ENCODE results near the gene HIPK4.
"Not testable (repeated sequence)": the region's sequence is repeated elsewhere in the genome, so short reads cannot be mapped to it uniquely, and the experiment has no call there.

HIPK4 gene

DNA sequence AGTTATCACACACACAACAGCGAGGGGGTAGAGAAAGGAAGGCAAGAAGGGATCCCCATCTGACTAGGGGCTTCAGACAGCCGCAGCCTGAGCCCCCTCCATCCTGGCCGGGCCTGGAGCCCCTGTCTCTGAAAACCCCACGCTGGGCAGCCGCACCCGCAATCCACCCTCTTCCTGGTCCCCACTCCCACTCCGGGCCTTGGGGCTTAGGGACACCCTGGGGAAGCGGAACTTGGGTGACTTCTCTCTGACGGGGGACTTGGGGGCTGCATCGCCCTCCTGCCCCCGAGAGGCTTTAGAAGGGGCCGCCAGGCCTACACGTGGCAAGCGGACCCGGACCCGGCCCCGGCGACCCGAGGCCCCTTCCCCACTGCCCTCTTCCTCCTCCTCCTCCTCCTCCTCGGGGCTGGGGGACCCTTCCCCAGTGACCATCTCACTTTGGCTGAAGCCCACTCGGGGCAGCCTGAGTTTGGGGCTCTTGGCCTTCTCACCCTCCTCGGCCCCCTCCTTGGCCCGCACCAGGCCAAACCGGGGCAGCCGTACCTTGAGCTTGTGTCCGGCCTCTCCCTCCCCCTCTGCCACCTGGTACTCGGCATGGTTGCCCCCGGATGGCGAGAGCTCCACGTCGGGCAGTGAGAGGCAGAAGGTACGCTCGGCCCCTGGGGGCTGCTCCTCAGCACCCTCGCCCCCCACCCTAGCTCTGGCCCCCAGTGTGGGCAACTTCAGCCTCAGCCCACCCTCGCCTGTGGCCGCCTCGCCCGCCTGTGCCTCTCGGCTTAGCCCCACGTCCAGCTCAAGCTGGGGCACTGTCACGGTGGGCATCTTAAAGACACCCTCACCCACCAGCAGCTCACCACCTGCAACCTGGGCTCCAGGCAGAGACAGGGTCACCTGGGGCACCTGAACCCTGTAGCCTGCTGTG, 4.2 kb upstream of the HIPK4 start:
- DNase-seq (ENCODE audit: low spot score): no peak

GRCh38 chr19:40392894-40393517, 3.0 kb upstream of the HIPK4 start:
- no peak for DNase-seq (ENCODE audit: low spot score)

DNA sequence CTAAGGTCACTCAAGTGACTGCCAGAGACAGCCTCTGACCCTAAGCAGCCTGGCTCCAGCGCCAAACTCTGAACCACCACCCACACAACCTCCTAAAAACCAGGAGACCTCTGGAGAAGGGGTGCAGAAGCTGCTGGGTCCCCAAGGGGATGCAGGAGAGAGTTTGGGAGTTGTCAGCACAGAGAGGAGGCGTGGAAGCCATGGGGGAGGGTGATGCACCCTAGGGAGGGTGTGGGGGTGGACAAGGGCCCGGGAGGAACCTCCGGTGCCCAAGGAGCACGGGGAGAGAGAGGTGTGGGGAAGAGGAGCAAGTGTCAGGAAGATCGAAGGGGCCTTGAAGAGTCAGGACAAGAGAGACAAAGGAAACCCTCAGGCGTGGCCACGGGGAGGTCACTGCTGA, 2.1 kb upstream of the HIPK4 start:
- DNase-seq (ENCODE audit: low spot score): no peak

GRCh38 chr19:40389404-40390083, 437 bp downstream of the HIPK4 start:
- no peak for DNase-seq (ENCODE audit: low spot score)

GRCh38 chr19:40388481-40388880, 1.5 kb downstream of the HIPK4 start:
- no peak for DNase-seq (ENCODE audit: low spot score)

DNA sequence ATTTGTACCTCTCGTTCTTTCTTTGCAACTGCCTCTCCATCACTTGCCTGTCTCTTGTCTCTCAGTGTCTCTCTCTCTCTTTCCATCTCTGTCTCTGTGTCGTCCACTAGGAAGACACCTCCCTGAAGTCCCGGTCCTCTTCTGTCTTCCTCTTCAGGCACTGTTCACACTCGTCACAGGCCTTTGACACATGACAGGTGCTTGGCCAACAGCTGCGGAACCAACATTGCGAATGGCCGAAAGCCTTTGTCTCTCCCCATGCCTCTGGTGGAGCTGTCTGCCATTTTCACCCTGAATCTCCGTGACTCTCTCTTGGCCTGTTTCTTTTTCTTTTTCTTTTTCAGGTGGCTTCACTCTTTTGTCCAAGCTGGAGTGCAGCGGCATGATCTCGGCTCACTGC, 2.8 kb downstream of the HIPK4 start:
- DNase-seq (ENCODE audit: low spot score): no peak

GRCh38 chr19:40383668-40384248, 6.2 kb downstream of the HIPK4 start:
- DNase-seq (ENCODE audit: low spot score): no peak

DNA sequence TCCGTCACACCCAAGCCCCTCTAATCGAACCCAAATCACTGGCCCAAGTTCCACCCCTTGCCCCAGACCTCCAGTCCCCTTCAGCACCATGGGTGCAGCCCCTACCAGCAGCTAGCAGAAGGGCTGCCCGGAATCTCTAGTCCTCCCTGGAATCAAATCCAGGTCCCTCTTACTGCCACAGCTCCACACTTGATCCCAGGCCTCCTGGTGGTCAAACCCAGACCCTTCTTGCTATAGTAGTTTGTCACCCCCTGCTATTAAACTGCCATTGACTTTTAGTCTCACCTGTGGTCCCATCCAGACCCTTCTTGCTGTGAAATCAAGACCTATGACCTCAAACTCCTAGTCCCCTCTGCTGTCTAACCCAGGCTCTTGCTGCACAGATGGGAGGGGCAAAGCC, 8.7 kb downstream of the HIPK4 start:
- DNase-seq (ENCODE audit: low spot score): no peak

DNA sequence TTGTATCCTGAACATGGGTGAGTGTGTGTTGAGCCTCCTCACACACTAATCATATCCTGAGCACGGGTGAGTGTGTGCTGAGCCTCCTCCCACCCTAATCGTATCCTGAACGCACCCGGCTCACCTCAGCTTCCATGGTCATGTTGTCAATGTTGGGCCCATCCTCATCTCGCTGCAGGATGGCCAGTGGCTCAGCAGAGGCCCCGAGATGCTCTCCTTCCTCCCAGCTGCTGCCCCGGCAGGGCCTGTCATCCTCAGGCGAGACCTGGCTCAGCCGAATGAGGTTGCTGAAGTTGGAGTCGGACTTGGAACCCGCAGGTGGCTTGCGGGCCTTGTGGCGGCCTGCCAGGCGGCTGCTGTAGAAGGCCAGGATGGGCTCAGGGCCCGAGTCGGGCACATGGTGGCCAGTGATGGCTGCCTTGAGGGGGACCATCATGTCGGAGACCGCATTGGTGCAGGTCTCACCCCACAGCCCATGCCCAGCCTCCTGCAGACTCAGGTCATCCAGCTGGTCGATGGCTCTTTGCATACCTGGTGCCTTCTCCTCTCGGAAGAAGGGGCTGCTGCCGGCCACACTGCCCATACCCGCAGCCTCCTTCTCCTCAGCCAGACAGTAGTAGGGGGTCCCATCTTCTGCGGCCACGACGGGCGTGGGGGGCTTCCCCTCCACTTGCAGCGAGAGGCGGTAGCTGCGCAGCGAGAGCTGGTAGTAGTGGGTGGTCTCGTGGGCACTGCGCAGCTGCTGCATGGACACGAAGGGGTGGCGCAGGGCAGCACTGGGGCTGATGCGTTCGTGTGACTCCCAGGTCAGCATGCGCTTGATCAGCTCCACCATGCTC, 9.6 kb downstream of the HIPK4 start:
- no peak for DNase-seq (ENCODE audit: low spot score)

- DNase-seq (ENCODE audit: low spot score): no peak
Measured at GRCh38 chr19:40379446-40380198, 10.4 kb downstream of the HIPK4 start.

- no peak for DNase-seq (ENCODE audit: low spot score)
Measured at GRCh38 chr19:40378509-40378908, 11.5 kb downstream of the HIPK4 start.

DNA sequence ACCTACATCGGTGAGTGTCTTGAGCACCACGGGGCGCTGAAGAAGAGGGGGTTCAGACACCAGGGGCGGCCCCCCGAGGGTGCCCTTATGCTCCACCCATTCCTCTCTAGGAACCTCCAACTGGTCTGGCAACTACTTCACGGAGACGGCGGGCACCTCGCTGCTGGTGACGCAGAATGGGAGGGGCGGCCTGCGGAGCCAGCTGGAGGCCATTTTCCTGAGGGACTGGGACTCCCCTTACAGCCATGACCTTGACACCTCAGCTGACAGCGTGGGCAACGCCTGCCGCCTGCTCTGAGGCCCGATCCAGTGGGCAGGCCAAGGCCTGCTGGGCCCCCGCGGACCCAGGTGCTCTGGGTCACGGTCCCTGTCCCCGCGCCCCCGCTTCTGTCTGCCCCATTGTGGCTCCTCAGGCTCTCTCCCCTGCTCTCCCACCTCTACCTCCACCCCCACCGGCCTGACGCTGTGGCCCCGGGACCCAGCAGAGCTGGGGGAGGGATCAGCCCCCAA, 12.1 kb downstream of the HIPK4 start:
- DNase-seq (ENCODE audit: low spot score): no peak

- no peak for DNase-seq (ENCODE audit: low spot score)
Measured at GRCh38 chr19:40376286-40376862, 13.6 kb downstream of the HIPK4 start.

- no peak for DNase-seq (ENCODE audit: low spot score)
Measured at GRCh38 chr19:40374084-40374483, 15.9 kb downstream of the HIPK4 start.

DNA sequence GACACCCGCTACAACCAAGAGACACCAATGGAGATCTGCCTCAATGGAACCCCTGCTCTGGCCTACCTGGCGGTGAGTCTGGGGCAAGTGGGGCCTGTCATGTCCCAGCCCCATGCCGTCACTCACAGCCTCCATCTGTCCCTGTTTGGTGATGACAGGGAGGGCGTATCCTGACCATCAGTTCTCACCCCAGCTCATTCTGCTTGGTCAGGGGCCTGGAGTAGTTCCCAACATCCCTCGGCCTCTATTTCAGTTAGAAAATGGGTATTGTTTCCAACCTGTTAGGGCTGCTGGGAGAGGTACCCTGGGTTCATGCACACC, 18.2 kb downstream of the HIPK4 start:
- no peak for DNase-seq (ENCODE audit: low spot score)

GRCh38 chr19:40370997-40371801, 18.8 kb downstream of the HIPK4 start:
- no peak for DNase-seq (ENCODE audit: low spot score)

GRCh38 chr19:40370253-40370652, 19.7 kb downstream of the HIPK4 start:
- not testable (repeated sequence) for DNase-seq (ENCODE audit: low spot score)

DNA sequence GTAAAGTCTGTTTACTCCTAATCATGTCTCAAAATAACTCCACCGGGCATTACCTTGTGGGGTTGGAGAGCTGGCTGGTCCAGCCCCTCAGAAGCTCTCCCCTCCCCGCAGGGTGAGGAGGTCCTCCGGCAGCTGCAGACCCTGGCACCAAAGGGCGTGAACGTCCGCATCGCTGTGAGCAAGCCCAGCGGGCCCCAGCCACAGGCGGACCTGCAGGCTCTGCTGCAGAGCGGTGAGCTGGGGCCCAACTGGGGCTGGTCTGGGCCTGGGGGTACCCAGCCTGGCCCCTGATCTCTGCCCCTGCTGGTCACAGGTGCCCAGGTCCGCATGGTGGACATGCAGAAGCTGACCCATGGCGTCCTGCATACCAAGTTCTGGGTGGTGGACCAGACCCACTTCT, 20.2 kb downstream of the HIPK4 start:
- no peak for DNase-seq (ENCODE audit: low spot score)

DNA sequence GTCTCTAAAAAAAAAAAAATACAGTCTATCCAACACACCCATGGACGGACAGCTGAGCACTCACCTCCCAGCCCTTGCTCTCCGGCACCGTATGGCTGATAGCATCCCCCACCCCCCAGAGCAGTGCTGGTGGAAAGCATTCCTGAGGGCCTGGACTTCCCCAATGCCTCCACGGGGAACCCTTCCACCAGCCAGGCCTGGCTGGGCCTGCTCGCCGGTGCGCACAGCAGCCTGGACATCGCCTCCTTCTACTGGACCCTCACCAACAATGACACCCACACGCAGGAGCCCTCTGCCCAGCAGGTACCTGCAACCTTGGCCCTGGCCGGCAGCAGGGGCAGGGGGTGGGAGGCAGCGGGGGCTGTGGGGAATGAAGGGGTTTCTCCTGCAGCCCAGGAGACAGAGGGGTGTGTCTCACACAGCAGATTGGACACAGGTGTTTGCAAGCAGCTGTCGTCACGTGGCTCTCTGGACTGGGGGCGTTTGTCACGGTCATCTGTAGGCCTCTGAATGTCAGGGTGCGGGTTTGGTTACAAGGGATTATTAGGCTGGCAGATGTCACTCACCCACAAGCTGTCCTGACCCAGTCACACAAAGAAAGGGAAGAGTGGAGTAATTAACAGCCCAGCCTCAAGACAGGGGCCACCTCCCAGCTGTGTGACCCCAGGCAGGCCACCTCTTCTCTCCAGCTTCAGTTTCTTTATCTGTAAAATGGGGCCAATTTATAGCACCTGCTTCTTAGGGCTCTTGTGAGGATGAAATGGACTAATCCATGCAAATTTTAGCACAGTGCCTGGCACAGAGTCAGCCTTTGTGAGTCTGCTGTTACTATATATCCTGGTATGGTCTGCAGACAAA, 22.2 kb downstream of the HIPK4 start:
- no peak for DNase-seq (ENCODE audit: low spot score)

Data from pons (tissue), 1 donor.